ENCODE data around the gene TMEFF2.

DNA sequence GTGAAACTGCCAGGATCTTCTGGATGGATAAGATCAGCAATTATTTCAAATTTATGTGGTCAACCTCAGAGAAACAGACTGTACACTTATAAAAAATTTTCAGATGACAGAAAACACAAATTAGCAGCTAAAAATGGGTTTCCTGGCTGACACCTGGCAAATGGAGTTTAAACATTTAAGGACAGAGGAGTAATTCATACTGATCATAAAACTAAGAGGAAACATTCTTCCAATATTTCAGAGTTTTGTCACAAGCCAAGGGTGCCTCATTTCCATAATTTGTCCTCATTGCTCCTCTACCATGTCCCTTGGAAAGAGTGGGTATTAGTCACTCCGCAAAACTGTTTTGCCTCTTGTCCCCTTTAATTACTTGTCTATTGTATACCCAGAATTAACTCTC is 70.2 kb downstream of the TMEFF2 start:
- no peak for TF ChIP-seq YY1 (IDR thresholded peaks at IDR 0.05; ENCODE audit: insufficient read depth, insufficient read length)
- TF ChIP-seq SUZ12 (IDR thresholded peaks at IDR 0.05; ENCODE audit: extremely low read depth, insufficient read depth, insufficient read length): no peak

Data from NT2/D1 (cell line).